GM12801 (cell line): Measurements from ENCODE around the gene KRT85.

Source experiments
- CTCF ChIP-seq: IDR thresholded peaks from one replicate; pipeline ENCODE4 v1.5.1; 2011; ENCODE audit warnings: control low read depth; ENCODE audit not compliant: insufficient read length; ENCODE audit errors: extremely low read depth

KRT85 gene

GRCh38 chr12:52327052-52327829 is 40.0 kb downstream of the KRT85 start:
- TF ChIP-seq CTCF = no peak

- TF ChIP-seq CTCF = no peak
Measured at GRCh38 chr12:52324153-52324444, 43.2 kb downstream of the KRT85 start.

GRCh38 chr12:52323416-52324152 is 43.7 kb downstream of the KRT85 start:
- TF ChIP-seq CTCF = no peak

GRCh38 chr12:52323001-52323400 is 44.3 kb downstream of the KRT85 start:
- no peak for TF ChIP-seq CTCF

GRCh38 chr12:52322069-52322468 is 45.2 kb downstream of the KRT85 start:
- no peak for TF ChIP-seq CTCF

GRCh38 chr12:52321418-52321817 is 45.9 kb downstream of the KRT85 start:
- no peak for TF ChIP-seq CTCF

GRCh38 chr12:52320784-52321400 is 46.4 kb downstream of the KRT85 start, which contains the start of gene KRT83:
TSS of gene KRT83 (minus strand) at chr12:52321398. CDS start at chr12:52321335, 63 bp downstream.
- TF ChIP-seq CTCF = no peak
